Measurements from ENCODE around the gene WWC1. TPM values are rescaled to one million over a fixed set of nuclear protein-coding genes. Genes with fewer than 3 reads are reported as not detected.
A peak's percentile ranks its signal among the peaks of the same experiment; 100 is the strongest.

WWC1 gene
- total RNA-seq, 2 donors from 2014 or later = 40.0 to 49.4 TPM

DNA sequence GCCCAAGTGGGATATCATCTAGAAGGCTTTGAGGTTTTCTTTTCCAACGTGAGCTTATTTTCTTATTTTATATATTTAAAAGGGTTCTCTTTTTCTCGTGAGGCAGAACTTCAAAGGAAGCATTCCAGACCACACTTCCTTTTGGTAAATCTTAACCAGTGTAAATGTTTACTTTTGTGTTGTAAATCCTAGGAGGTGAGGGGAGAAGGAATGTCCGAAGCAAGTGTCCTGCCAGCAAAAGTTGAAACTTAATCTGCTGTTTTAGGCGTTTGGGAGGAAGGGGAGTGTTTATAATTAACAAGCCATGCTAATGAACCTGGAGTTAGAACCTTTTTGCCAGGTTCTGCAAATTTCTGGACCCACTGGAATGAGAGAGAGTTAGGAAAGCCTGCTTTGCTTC lies 37.9 kb downstream of the WWC1 start:
- Histone ChIP-seq H3K9me3 (no peaks in the 10 kb centered on the region), H3K4me1 (peaks cover 81% of the 10 kb centered on the region), H3K4me3 (no peak overlapping the region), H3K27ac (peak overlapping the region; percentile 67 to 92 (median 80)), H3K36me3 (replicated peaks in 1 of 2; ENCODE audit: insufficient read depth in 1 of 2, low read depth in 2 of 2) (no peaks in the 10 kb centered on the region), H3K27me3 (no peaks in the 10 kb centered on the region)
- TF ChIP-seq, protein P1, sequence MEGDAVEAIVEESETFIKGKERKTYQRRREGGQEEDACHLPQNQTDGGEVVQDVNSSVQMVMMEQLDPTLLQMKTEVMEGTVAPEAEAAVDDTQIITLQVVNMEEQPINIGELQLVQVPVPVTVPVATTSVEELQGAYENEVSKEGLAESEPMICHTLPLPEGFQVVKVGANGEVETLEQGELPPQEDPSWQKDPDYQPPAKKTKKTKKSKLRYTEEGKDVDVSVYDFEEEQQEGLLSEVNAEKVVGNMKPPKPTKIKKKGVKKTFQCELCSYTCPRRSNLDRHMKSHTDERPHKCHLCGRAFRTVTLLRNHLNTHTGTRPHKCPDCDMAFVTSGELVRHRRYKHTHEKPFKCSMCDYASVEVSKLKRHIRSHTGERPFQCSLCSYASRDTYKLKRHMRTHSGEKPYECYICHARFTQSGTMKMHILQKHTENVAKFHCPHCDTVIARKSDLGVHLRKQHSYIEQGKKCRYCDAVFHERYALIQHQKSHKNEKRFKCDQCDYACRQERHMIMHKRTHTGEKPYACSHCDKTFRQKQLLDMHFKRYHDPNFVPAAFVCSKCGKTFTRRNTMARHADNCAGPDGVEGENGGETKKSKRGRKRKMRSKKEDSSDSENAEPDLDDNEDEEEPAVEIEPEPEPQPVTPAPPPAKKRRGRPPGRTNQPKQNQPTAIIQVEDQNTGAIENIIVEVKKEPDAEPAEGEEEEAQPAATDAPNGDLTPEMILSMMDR (IDR thresholded peaks at IDR 0.05) = no peak
- no peak for TF ChIP-seq POLR2A (IDR thresholded peaks at IDR 0.05)
- DNase-seq = peak in 1 of 4 donors; percentile 30
- WGBS, 2 donors = 1 to 5% methylated on average over 4 of the region's 4 CpGs
- intact Hi-C loops (cut with DNase I) = no loop called here
- peak; percentile 49 for ATAC-seq

DNA sequence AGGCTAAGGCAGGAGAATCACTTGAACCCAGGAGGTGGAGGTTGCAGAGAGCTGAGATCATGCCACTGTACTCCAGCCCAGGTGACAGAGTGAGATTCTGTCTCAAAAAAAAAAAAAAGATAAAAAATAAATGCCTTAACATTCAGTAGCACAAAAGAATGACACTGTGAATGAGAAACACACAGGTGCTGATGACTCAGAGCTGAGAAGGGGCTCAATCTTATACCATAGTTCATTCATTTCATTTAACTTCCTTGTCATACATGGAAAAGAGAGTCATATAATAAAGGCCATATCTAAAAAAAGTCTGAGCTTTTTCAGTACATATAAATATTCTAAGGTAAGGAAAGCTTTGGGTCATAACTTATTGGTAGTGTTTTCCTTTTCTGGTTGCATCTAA lies 40.6 kb downstream of the WWC1 start:
- Histone ChIP-seq H3K27me3 (no peaks in the 10 kb centered on the region), H3K9me3 (no peaks in the 10 kb centered on the region), H3K4me3 (no peak overlapping the region), H3K4me1 (peaks cover 76% of the 10 kb centered on the region), H3K27ac (peak overlapping the region in 3 of 4 donors; percentile 42 to 92 (median 88)), H3K36me3 (replicated peaks in 1 of 2; ENCODE audit: insufficient read depth in 1 of 2, low read depth in 2 of 2) (no peaks in the 10 kb centered on the region)
- DNase-seq = peak in 2 of 4 donors; percentile 35 to 47
- TF ChIP-seq POLR2A (IDR thresholded peaks at IDR 0.05) = no peak
- TF ChIP-seq, protein P1 (IDR thresholded peaks at IDR 0.05) = no peak
- intact Hi-C loops (cut with DNase I) = no loop called here
- ATAC-seq = peak; percentile 21

DNA sequence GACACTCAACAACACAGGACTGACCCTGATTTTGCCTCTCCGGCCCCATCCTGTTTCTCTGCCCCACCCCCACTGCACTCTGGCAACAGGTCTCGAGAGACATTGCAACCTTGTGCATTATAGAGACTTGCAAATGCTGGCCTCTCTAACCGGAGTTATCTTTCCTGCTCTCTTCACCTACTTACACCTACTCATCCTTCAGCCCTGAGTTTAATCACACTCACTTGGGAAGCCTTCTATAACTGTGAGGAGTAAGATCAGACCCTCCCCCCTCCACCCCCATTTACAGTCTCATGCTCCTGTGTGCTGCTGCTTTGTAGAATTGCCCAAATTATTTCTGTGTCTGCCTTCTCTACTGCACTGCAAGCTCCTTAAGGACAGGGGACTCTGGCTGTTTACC lies 42.8 kb downstream of the WWC1 start:
- no peak for ATAC-seq
- WGBS, 2 donors = 52 to 68% methylated on average over 3 of the region's 3 CpGs
- H3K27me3 ChIP-seq = no peaks in the 10 kb centered on the region
- H3K36me3 ChIP-seq (replicated peaks in 1 of 2; ENCODE audit: insufficient read depth in 1 of 2, low read depth in 2 of 2) = no peaks in the 10 kb centered on the region
- intact Hi-C loops (cut with DNase I) = no loop called here
- H3K4me1 ChIP-seq = peaks cover 56% of the 10 kb centered on the region
- TF ChIP-seq, protein P1 (IDR thresholded peaks at IDR 0.05) = no peak
- no peak for TF ChIP-seq POLR2A (IDR thresholded peaks at IDR 0.05)
- no peaks in the 10 kb centered on the region for H3K9me3 ChIP-seq
- no peak for DNase-seq
- peak overlapping the region in 3 of 4 donors; percentile 16 to 52 (median 18) for H3K27ac ChIP-seq
- no peak overlapping the region for H3K4me3 ChIP-seq

DNA sequence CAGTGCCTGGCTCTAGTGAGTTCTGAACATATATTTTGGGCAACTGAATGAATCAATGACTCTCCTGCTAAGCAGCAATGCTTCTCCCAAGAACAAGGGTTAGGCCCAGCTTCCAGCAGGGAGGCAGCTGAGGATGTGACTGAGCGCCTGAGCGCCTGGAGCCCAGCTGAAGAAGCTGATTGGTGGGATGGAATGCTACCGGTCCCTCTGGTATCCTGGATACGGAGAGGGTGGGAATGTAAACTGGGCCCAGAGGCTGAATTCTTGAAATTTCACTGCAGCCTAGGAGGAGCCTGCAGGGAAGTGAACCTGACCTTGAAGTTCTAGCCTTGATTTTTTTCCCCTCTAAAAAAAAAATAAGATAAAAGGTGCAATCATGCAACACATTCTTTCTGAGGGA lies 43.2 kb downstream of the WWC1 start:
- no peaks in the 10 kb centered on the region for H3K9me3 ChIP-seq
- H3K4me3 ChIP-seq = no peak overlapping the region
- H3K27ac ChIP-seq = peak overlapping the region in 2 of 4 donors; percentile 18 to 52
- DNase-seq (peak in 2 of 4 donors; percentile 26 to 41), ATAC-seq (peak; percentile 70)
- peaks cover 55% of the 10 kb centered on the region for H3K4me1 ChIP-seq
- H3K27me3 ChIP-seq = no peaks in the 10 kb centered on the region
- no peak for TF ChIP-seq POLR2A (IDR thresholded peaks at IDR 0.05)
- TF ChIP-seq, protein P1 (IDR thresholded peaks at IDR 0.05) = no peak
- H3K36me3 ChIP-seq (replicated peaks in 1 of 2; ENCODE audit: insufficient read depth in 1 of 2, low read depth in 2 of 2) = no peaks in the 10 kb centered on the region
- intact Hi-C loops (cut with DNase I) = no loop called here
- 41 to 45% methylated on average over 4 of the region's 4 CpGs for WGBS, 2 donors

DNA sequence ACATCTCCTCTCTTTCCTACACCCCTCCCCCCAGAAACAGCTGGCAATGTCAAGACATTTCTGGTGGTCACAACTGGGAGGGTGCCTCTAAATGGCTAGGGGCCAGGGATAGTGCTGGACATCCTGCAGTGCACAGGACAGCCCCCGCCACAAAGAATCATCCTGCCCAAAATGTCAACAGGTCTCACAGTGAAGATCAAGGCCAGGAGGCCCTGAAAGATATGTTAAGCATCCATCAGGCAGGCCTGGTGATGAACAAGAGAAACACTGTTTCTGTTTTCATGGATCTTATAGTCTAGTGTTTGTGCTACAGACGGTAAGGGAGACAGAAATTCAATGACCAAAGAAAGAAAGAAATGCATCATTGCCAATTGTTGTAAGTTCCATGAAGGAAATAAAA lies 45.9 kb downstream of the WWC1 start:
- no peaks in the 10 kb centered on the region for H3K9me3 ChIP-seq
- DNase-seq (no peak), ATAC-seq (no peak)
- 84 to 86% methylated on average over 2 of the region's 2 CpGs for WGBS, 2 donors
- H3K4me3 ChIP-seq = no peak overlapping the region
- H3K4me1 ChIP-seq = peaks cover 28% of the 10 kb centered on the region
- intact Hi-C loops (cut with DNase I) = no loop called here
- H3K36me3 ChIP-seq (replicated peaks in 1 of 2; ENCODE audit: insufficient read depth in 1 of 2, low read depth in 2 of 2) = no peaks in the 10 kb centered on the region
- no peaks in the 10 kb centered on the region for H3K27me3 ChIP-seq
- no peak for TF ChIP-seq POLR2A (IDR thresholded peaks at IDR 0.05)
- H3K27ac ChIP-seq = no peak overlapping the region

Measured in body of pancreas (tissue), 4 donors.